CD14-positive monocyte (primary cell): Measurements from ENCODE around the gene LDLRAD2. TPM values are rescaled to one million over a fixed set of nuclear protein-coding genes. Genes with fewer than 3 reads are reported as not detected.

ENCODE experiments used
- DNase-seq, 3 donors: peaks; one replicate each; pipeline ENCODE4 v3.0.0-alpha.2; 2011 to 2022
- H2AFZ ChIP-seq: 2 replicates; pipeline ENCODE4 v1.6.0; 2012; ENCODE audit warnings: mild to moderate bottlenecking, low read depth, low read length, inconsistent platforms; ENCODE audit not compliant: insufficient read depth, poor library complexity, severe bottlenecking
- H3K27ac ChIP-seq, 2 donors: 1 replicate in 1 of 2; 2 replicates in 1 of 2; pipeline ENCODE4 v1.5.1; 2012 to 2013; ENCODE audit warnings: low read length in 2 of 2, control low read depth in 1 of 2, inconsistent platforms in 1 of 2, low read depth in 1 of 2, mild to moderate bottlenecking in 1 of 2
- H3K27me3 ChIP-seq, 2 donors: one replicate each; pipeline versions ENCODE4 v1.6.0 to v1.6.1; 2011 to 2013; ENCODE audit warnings: low read length in 2 of 2; ENCODE audit not compliant: control insufficient read depth in 2 of 2, insufficient read depth in 2 of 2
- H3K36me3 ChIP-seq, 2 donors: replicated peaks in 1 of 2; 1 replicate in 1 of 2; 2 replicates in 1 of 2; pipeline versions ENCODE4 v1.5.1 to v1.6.1; 2012 to 2013; ENCODE audit warnings: low read length in 2 of 2, control low read depth in 1 of 2, inconsistent platforms in 1 of 2, mild to moderate bottlenecking in 1 of 2; ENCODE audit not compliant: insufficient read depth in 2 of 2, control insufficient read depth in 1 of 2
- H3K4me1 ChIP-seq, 2 donors: 1 replicate in 1 of 2; 2 replicates in 1 of 2; pipeline versions ENCODE4 v1.5.1 to v1.6.1; 2012 to 2013; ENCODE audit warnings: low read length in 2 of 2, control low read depth in 1 of 2, inconsistent platforms in 1 of 2, mild to moderate bottlenecking in 1 of 2, moderate library complexity in 1 of 2; ENCODE audit not compliant: insufficient read depth in 2 of 2, control insufficient read depth in 1 of 2
- H3K4me2 ChIP-seq: replicated peaks from 2 replicates; pipeline ENCODE3; 2012; ENCODE audit warnings: low read length, moderate library complexity, mild to moderate bottlenecking; ENCODE audit not compliant: poor library complexity, severe bottlenecking; ENCODE audit errors: extremely low read depth
- H3K4me3 ChIP-seq, 3 experiments: fragments of 200-600 bp in 1 of 3; sonication (generic) in 1 of 3; replicated peaks in 1 of 3; 1 replicate in 2 of 3; 2 replicates in 1 of 3; pipeline ENCODE4 v1.5.1; 2011 to 2013; ENCODE audit warnings: low read length in 3 of 3, mild to moderate bottlenecking in 3 of 3, control low read depth in 2 of 3, low read depth in 2 of 3, inconsistent platforms in 1 of 3, moderate library complexity in 1 of 3
- H3K79me2 ChIP-seq: 2 replicates; pipeline ENCODE4 v1.6.0; 2012; ENCODE audit warnings: mild to moderate bottlenecking, control low read depth, inconsistent platforms, low read length, moderate library complexity; ENCODE audit not compliant: insufficient read depth
- H3K9ac ChIP-seq: 2 replicates; pipeline ENCODE4 v1.6.0; 2017; ENCODE audit warnings: low read length, mild to moderate bottlenecking; ENCODE audit not compliant: insufficient read depth, poor library complexity, severe bottlenecking
- H3K9me3 ChIP-seq, 2 donors: replicated peaks in 1 of 2; 1 replicate in 1 of 2; 2 replicates in 1 of 2; pipeline versions ENCODE4 v1.5.1 to v1.6.1; 2012 to 2013; ENCODE audit warnings: low read length in 2 of 2, control low read depth in 1 of 2; ENCODE audit not compliant: control insufficient read depth in 1 of 2, insufficient read depth in 1 of 2
- H4K20me1 ChIP-seq: 2 replicates; pipeline ENCODE4 v1.6.0; 2012; ENCODE audit warnings: mild to moderate bottlenecking, low read length, control low read depth, moderate library complexity; ENCODE audit not compliant: insufficient read depth
- H3K27ac Mint-ChIP-seq, 7 donors: one replicate each; pipeline ENCODE4 v1.8.0; 2020; ENCODE audit warnings: mild to moderate bottlenecking in 7 of 7, mixed read lengths in 7 of 7, moderate library complexity in 6 of 7, inconsistent platforms in 2 of 7
- H3K27me3 Mint-ChIP-seq, 3 donors: one replicate each; pipeline ENCODE4 v1.8.0; 2021 to 2022; ENCODE audit warnings: low read depth in 3 of 3, mild to moderate bottlenecking in 3 of 3, mixed read lengths in 3 of 3, moderate library complexity in 3 of 3, inconsistent platforms in 1 of 3
- H3K36me3 Mint-ChIP-seq, 2 donors: one replicate each; pipeline ENCODE4 v1.8.0; 2020; ENCODE audit warnings: mixed read lengths in 2 of 2, inconsistent platforms in 1 of 2, mild to moderate bottlenecking in 1 of 2
- H3K4me1 Mint-ChIP-seq: one replicate; pipeline ENCODE4 v1.8.0; 2020; ENCODE audit warnings: mild to moderate bottlenecking, mixed read lengths
- H3K4me3 Mint-ChIP-seq, 2 donors: one replicate each; pipeline ENCODE4 v1.8.0; 2020; ENCODE audit warnings: mild to moderate bottlenecking in 2 of 2, mixed read lengths in 2 of 2, moderate library complexity in 1 of 2
- H3K9me3 Mint-ChIP-seq, 7 donors: one replicate each; pipeline ENCODE4 v1.8.0; 2020 to 2022; ENCODE audit warnings: mixed read lengths in 7 of 7, mild to moderate bottlenecking in 6 of 7, moderate library complexity in 6 of 7, inconsistent platforms in 2 of 7
- CTCF ChIP-seq: fragments of 200-600 bp; IDR thresholded peaks from one replicate; pipeline ENCODE4 v1.8.0; 2022; ENCODE audit warnings: antibody characterized with exemption, mild to moderate bottlenecking
- WGBS: methylation state at CpG from one replicate; pipeline ENCODE4 v1.1.5; 2013; ENCODE audit warnings: missing lambda C conversion rate; ENCODE audit not compliant: insufficient coverage; 5-methylcytosine and 5-hydroxymethylcytosine counted together
- intact Hi-C, 2 donors: fragments of 100-400 bp; cut with micrococcal nuclease; formaldehyde crosslinking; loops; one replicate each; pipeline versions ENCODE4 v1.15.0 to v1.15.1; 2023
- polyA plus RNA-seq, 3 donors: library from polyadenylated mRNA; depleted of rRNA in 1 of 3; unstranded in 2 of 3; stranded (reverse) in 1 of 3; fragments of 300-500 nt in 2 of 3; fragments of >200 nt in 1 of 3; fragmentation: Illumina TruSeq in 2 of 3; gene quantifications; 1 replicate in 2 of 3; 2 replicates in 1 of 3; pipeline ENCODE4 v1.2.3, GENCODE V29; 2012 to 2021

Gene LDLRAD2
- polyA plus RNA-seq, 3 donors = 0.63 TPM; not detected in 2

- no peaks in the 10 kb centered on the region for H3K36me3 Mint-ChIP-seq
- Histone ChIP-seq H3K27me3 (no peaks in the 10 kb centered on the region), H3K27ac (no peak overlapping the region), H2AFZ (no peak overlapping the region), H4K20me1 (no peaks in the 10 kb centered on the region), H3K4me2 (no peak overlapping the region), H3K36me3 (no peaks in the 10 kb centered on the region), H3K9ac (no peak overlapping the region), H3K4me1 (peaks cover 19 to 26% of the 10 kb centered on the region in 2 donors), H3K9me3 (no peaks in the 10 kb centered on the region), H3K4me3 (no peak overlapping the region), H3K79me2 (no peaks in the 10 kb centered on the region)
- WGBS = 90% methylated on average over 12 of the region's 21 CpGs
- H3K4me1 Mint-ChIP-seq = peaks cover 30% of the 10 kb centered on the region
- no peak overlapping the region for H3K4me3 Mint-ChIP-seq
- DNase-seq = no peak
- H3K27me3 Mint-ChIP-seq = peaks cover 0 to 3% (median 1%) of the 10 kb centered on the region in 3 donors
- TF ChIP-seq CTCF = no peak
- no peaks in the 10 kb centered on the region for H3K9me3 Mint-ChIP-seq
- no peak overlapping the region for H3K27ac Mint-ChIP-seq
- intact Hi-C loops = no loop called here
These were observed 42.2 kb downstream of the LDLRAD2 start for GRCh38 chr1:21854090-21854750.

GRCh38 chr1:21854751-21855131, 42.7 kb downstream of the LDLRAD2 start:
- Mint-ChIP-seq H3K4me3 (peak overlapping the region in 1 of 2 donors; percentile 48), H3K4me1 (peaks cover 30% of the 10 kb centered on the region), H3K27ac (no peak overlapping the region), H3K9me3 (no peaks in the 10 kb centered on the region), H3K36me3 (no peaks in the 10 kb centered on the region), H3K27me3 (peaks cover 0 to 3% (median 1%) of the 10 kb centered on the region in 3 donors)
- intact Hi-C loops = no loop called here
- Histone ChIP-seq H3K27me3 (no peaks in the 10 kb centered on the region), H3K4me1 (peaks cover 19 to 26% of the 10 kb centered on the region in 2 donors), H3K79me2 (no peaks in the 10 kb centered on the region), H3K4me3 (no peak overlapping the region), H4K20me1 (no peaks in the 10 kb centered on the region), H3K4me2 (no peak overlapping the region), H3K9me3 (no peaks in the 10 kb centered on the region), H2AFZ (no peak overlapping the region), H3K36me3 (no peaks in the 10 kb centered on the region), H3K27ac (no peak overlapping the region), H3K9ac (no peak overlapping the region)
- 96% methylated on average over 13 of the region's 13 CpGs for WGBS
- no peak for TF ChIP-seq CTCF
- no peak for DNase-seq
